ENCODE measurements around the gene SBNO2.
"Not testable (repeated sequence)": the region's sequence is repeated elsewhere in the genome, so short reads cannot be mapped to it uniquely, and the experiment has no call there.

SBNO2 gene

DNA sequence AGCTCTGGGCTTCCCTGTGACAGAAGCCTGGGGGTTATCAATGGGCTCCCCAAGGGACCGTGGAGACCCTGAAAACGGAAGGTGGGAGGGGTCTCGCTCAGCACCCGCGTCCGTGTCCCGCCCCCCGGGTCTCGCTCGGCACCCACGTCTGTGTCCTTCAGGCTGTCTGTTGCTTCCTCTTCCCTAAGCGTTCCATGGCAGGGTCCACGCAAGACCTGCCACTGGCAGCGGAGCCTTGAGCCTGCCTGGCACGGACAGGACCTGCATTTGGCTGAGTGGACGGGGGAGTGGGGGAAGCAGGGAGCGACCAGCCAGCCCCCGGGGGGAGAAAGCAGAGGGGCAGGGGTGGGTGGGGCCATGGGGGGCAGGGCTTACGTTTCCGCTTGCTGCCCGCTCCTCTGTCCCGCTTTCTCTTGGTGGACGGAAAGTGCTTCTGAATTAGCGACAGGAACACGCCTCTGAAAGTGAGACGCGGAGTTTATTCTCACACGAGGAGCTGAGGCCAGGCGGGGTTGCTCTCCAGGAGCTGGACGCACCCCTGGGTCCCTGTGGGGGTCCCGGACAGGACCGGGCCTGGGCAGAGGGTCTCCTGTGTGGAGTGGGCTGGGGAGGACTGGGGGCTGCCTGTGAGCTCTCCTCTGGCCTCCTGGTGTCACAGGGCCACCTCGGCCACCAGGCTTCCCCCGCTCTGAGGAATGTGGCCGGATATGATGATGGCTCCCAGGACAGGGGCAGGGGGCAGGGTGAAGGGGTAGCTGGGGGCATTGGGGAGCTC is 58.2 kb downstream of the SBNO2 start:
- no peak for DNase-seq

DNA sequence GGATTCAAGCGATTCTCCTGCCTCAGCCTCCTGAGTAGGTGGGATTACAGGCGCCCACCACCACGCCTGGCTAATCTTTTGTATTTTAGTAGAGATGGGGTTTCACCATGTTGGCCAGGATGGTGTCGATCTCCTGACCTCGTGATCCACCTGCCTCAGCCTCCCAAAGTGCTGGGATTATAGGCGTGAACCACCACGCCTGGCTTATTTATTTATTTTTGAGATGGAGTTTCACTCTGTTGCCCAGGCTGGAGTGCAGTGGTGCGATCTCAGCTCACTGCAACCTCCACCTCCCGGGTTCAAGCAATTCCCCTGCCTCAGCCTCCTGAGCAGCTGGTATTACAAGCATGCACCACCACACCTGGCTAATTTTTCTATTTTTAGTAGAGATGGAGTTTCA is 59.3 kb downstream of the SBNO2 start:
- not testable (repeated sequence) for DNase-seq

- no peak for DNase-seq
These were observed 60.0 kb downstream of the SBNO2 start for GRCh38 chr19:1113986-1114483.

GRCh38 chr19:1113030-1113985 is 60.8 kb downstream of the SBNO2 start:
- peak; percentile 91 for DNase-seq

DNA sequence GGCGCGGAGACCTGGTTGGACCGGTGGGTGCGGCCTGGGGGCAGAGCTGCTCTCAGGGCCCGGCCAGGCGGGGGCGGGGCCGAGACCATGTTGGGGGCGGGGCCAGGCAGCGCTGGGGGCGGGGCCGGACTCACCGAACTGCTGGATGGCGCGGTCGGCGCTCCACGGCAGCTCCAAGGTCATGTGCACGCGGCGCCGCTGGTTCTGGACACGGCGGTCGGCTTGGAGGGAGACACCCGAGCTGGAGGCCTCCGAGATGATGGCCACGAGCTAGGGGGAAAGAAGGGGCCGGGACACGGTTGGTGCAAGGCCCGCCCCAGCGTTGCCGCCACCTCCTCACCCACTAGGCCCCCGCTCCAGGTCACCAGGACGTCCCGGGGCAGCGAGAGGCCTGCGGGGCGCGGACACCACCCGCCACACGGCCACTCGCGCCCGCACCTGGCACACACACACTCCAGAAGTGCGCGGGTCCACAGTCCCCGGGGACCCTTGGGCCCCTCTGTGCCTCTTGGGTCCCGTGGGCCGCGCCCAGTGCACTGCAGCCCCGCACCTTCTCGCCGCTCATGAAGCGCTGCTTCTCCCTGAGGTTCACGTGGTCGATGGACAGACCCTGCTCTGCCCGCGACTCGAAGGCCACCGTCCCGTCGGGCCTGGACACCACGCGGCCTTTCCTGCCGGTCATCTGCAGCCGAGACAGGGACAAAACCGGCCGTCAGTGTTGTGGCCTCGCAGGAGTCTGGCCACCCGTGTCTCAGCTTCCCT is 61.6 kb downstream of the SBNO2 start:
- no peak for DNase-seq

GRCh38 chr19:1111641-1112267 is 62.3 kb downstream of the SBNO2 start:
- no peak for DNase-seq

GRCh38 chr19:1110809-1111640 is 63.0 kb downstream of the SBNO2 start:
- no peak for DNase-seq

DNA sequence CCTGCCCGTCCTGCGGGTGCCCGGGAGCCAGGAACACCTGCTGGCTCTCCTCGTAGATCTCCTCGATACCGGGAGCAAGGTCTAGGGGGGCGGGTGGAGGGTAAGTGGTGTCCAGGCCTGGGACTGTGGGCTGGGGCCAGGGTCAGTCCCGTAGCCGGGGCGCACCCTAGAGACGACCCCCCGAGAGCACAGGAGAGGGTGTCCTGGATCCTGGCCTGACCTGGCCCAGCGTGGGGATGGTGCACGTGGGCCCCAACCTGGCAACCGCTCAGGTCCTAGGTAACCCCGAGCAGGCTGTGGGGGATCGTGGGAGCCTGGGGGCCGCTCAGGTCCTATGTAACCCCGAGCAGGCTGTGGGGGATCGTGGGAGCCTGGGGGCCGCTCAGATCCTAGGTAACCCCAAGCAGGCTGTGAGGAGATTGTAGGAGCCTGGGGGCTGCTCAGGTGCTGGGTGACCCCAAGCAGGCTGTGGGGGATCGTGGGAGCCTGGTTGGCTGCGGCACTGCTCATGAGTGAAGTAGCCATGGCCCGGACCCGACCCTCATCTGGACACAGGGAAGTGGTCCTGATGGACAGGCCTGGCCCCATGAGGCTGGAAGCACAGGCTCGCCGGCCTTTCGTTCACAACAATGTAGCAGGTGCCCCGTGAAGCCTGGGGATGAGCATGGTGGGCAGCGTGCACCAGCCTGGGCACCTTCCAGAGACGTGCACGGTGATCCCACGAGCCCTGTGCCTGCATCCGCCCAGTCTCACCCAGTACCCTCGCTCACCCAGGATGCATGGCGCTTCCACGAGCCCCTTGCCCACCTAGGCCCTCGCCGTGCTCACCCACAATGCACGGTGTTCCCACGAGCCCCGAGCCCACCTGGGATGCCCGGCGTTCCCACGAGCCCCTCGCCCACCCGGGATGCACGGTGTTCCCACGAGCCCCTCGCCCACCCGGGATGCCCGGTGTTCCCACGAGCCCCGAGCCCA is 64.1 kb downstream of the SBNO2 start:
- no peak for DNase-seq

DNA sequence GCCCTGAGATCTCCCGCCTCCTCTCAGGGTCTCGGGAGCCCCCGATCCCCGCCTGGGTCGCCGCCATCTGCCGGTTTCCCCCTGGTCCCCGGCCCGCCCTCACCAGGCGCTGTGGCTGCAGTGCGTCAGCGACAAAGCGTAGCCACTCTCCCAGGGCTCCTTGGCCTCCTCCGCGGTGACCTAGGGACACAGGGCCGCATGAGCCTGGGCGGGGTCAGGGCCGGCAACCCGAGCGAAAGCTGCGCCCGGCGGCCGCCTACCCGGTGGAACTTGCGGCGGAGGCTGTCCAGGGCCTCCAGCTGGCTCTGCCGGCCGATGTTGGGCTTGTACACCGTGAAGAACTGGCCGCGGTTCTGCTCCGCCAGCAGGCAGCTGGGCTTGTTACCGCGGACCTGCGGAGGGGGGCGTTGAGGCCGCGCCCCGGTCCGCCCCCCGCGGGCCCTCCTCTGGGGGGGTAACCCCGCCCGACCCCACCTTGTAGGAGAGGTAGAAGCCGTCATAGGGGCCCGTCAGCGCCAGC is 65.0 kb downstream of the SBNO2 start:
- DNase-seq = no peak

- no peak for DNase-seq
These were observed 65.6 kb downstream of the SBNO2 start for GRCh38 chr19:1108291-1109031.

DNA sequence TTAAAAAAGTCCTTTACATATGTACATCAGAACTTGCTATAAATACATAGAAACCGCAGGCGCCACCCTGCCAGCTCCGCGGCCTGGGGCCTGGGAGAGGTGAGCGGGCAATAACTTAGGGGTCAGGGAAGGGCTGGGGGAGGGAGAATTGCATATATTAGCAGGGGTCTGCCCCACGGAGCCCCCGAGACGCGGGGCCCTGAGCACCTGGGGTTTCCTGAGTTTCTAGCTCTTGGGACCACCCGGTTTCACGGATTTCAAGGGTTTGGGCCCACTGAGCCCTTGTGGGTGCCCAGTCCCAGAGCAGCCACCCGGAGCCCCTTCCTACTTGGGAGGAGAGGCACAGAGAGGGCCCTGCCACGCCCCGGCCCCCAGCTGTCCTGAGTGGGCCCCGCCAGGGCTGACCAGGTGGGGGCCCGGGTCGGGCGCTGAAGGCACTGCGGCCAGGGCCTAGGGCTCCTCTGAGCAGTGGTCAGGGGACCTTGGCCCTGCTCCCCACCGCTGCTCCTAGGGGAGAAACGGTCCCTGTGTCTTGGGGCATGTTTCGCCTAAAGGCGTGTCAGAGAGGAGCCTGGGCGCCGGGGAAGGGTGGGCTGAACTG is 66.3 kb downstream of the SBNO2 start:
- no peak for DNase-seq

- DNase-seq = no peak
These were observed 67.0 kb downstream of the SBNO2 start for GRCh38 chr19:1106841-1107660.

DNA sequence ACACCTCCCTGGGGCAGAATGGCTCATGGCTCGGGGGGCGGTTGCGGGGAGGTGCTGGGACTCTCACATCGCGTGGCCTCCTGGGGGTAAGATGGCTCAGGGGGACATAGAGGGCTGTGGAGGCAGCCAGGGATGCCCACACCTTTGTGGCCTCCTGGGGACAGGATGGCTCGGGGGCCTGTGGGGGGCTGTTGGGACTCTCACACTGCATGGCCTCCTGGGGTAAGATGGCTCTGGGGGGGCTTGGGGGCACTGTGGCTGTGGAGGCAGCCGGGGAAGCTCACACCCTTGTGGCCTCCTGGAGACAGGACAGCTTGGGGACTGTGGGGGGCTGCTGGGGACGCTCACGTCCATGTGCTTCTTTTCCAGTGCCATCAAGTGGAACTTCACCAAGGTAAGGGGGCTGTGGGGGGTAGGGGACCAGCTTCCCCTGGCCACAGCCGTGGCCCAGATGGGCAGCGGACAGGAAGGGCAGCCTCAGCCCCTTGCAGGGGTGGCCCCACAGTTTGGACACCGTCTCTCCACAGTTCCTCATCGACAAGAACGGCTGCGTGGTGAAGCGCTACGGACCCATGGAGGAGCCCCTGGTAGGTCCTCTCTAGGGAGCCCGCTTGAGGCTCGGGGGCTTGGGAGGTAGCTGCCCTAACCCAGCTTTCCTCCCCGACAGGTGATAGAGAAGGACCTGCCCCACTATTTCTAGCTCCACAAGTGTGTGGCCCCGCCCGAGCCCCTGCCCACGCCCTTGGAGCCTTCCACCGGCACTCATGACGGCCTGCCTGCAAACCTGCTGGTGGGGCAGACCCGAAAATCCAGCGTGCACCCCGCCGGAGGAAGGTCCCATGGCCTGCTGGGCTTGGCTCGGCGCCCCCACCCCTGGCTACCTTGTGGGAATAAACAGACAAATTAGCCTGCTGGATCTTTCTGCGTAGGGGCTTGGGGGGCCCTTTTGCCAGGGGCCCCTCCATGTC is 67.9 kb downstream of the SBNO2 start:
- DNase-seq = no peak

GRCh38 chr19:1105008-1105872 is 68.8 kb downstream of the SBNO2 start:
- no peak for DNase-seq

DNA sequence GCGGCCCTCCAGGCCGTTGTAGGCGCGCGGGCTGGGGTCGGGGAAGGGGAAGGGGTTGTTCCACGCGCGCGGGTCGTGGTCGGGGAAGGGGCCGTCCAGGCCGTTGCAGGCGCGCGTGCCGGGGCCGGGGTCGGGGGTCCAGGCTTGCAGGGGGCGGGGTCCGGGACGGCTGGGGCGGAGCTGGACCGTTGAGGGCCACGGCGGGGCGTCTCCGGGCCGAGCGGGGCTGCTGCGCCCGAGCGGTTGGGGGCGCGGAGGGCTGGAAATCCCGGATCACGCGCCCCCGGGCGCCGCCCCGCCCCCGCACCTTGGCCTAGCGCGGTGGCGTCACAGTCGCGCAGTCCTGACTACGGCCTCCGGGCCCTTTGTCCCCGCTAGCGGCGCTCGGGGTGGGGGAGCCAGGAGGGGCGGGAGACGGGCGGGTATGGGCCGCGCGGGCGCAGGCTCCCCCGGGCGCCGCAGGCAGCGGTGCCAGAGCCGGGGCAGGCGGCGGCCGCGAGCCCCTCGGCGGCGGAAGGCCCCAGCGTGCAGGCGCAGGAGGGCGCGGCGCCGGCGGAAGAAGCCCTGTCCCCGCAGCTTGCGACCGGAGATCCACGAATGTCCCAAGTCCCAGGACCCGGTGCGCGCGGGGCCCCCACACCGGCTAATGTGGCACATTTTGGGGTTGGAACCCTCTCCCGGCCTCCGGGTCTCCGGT is 69.6 kb downstream of the SBNO2 start:
- DNase-seq = peak; percentile 92

All from activated effector memory CD4-positive, alpha-beta T cell treated with anti-CD3 and anti-CD28 coated beads, Interleukin-2, amount 50 U/mL, for 16 hours (primary cell).